ENCODE results near the gene REEP3.

DNA sequence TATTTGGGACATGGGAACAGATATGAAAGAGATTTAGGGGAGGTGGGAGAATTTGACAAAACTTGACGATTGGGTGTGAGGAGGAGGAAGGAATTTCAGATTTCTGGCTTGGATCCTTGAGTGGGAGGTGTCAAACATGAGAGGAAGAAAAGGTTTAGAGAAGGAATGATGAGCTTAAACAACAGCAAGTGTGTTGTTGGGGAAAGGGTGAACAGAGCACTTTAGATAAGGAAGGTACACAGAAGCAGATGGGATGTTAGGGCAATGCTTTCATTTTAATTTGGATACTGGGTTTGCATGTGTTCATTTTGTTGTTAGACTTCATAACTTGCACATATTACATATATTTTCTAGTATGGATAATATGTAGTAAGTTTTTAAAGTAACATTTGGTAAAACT lies 23.2 kb downstream of the REEP3 start:
- TF ChIP-seq POLR2AphosphoS5 (IDR thresholded peaks at IDR 0.05) (no peak), POLR2A (IDR thresholded peaks at IDR 0.05) (no peak)
- TF ChIP-seq, protein P1, sequence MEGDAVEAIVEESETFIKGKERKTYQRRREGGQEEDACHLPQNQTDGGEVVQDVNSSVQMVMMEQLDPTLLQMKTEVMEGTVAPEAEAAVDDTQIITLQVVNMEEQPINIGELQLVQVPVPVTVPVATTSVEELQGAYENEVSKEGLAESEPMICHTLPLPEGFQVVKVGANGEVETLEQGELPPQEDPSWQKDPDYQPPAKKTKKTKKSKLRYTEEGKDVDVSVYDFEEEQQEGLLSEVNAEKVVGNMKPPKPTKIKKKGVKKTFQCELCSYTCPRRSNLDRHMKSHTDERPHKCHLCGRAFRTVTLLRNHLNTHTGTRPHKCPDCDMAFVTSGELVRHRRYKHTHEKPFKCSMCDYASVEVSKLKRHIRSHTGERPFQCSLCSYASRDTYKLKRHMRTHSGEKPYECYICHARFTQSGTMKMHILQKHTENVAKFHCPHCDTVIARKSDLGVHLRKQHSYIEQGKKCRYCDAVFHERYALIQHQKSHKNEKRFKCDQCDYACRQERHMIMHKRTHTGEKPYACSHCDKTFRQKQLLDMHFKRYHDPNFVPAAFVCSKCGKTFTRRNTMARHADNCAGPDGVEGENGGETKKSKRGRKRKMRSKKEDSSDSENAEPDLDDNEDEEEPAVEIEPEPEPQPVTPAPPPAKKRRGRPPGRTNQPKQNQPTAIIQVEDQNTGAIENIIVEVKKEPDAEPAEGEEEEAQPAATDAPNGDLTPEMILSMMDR (IDR thresholded peaks at IDR 0.05) = no peak

Measured in transverse colon (tissue), 4 donors.